Frontal cortex (tissue), 4 donors: ENCODE results near the gene POC5. TPM values are rescaled to one million over a fixed set of nuclear protein-coding genes. Genes with fewer than 3 reads are reported as not detected.
"Not testable (repeated sequence)": the region's sequence is repeated elsewhere in the genome, so short reads cannot be mapped to it uniquely, and the experiment has no call there.

Experiments used
- DNase-seq, 2 donors: peaks; one replicate each; pipeline ENCODE4 v3.0.0; 2012; ENCODE audit warnings: low spot score in 2 of 2
- FAIRE-seq: peaks from 2 replicates; lab custom pipeline; 2012; peaks lifted over from hg19 to GRCh38; lab: Jason Lieb, UNC
- total RNA-seq: library from RNA; depleted of rRNA; stranded (reverse); fragments of >200 nt; gene quantifications from one replicate; pipeline ENCODE4 v1.2.3, GENCODE V29; 2014
- donor health status: control.
- donor health status: control.
- donor health status: control.

POC5 gene
- total RNA-seq, 1 donor from 2014 or later = 13.0 TPM

DNA sequence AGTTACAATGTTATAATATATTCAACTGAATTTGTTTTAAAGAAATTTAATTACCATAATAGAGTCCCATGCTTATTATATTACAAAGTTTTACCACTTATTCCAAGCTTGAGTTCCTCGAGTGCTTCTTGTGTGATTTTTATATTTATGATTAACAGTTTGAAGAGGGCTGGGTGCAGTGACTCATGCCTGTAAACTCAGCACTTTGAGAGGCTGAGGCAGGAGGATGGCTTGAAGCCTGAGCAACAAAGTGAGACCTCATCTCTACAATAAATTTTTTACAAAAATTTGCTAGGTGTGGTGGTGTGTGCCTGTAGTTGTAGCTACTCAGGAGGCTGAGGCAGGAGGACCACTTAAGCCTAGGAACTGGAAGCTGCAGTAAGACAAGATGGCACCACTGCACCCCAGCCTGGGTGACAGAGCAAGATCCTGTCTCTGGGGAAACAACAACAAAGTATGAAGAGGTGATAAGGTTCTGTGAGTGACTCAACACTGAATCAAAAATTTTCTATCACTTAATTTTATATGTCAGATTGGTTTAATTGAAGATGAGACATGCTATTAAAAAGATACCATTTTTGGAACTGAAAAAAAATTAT, 9.2 kb downstream of the POC5 start:
- FAIRE-seq = no peak
- no peak for DNase-seq

DNA sequence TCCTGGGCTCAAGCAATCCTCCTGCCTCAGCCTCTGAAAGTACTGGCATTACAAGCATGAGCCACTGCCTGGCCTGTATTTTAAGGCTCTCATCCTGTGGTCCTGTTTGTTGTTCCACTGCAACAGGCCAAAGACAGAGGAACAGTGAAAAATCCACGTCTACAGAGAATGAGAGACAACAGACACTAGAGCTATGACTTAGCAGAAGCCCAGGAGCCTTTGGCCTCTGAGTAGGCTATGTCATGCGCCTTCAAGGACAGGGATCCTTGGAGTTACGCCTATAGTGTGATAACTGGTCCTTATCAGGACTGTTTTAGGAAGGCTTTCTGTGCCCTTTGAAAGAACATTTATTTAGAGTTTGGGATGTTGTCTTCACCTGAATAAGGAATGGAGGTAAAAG, 10.5 kb downstream of the POC5 start:
- no peak for FAIRE-seq

DNA sequence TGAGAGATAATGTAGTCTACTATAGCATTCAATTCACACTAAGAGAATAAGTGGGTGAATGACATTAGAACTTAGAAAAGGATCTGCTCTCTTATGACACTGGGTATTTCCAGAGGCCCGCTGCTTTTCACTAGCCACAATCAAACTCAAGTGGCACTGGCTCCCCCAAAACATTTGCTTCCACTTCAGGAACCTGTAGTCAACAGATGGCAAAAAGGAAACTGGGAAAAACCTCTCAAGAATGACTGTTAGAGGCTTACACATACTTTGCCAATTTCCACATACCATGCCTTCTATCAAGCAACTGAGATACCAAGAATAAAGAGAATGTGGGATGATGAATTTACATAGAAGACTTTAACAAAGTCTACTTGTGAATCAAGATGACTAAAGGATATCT, 11.2 kb downstream of the POC5 start:
- DNase-seq (peak in 1 of 2 donors; percentile 5), FAIRE-seq (no peak)

More for the DNA sequence above, 10.5 kb downstream of the POC5 start:
- DNase-seq = no peak

DNA sequence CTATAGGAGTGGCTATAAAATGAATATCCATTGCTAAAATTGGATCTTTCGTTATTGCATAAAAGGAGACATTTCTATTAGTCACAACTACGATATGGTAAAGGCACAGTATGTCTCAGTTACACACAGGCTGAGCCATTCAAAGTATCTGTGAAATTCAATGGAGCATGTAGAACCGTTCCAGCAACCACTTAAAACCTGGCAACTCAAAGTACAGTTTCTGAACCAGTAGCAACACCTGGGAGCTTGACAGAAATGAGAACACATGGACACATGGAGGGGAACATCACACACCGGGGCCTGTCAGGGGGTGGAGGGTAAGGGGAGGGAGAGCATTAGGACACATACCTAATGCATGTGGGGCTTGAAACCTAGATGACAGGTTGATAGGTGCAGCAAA, 15.4 kb downstream of the POC5 start:
- DNase-seq = no peak
- no peak for FAIRE-seq

DNA sequence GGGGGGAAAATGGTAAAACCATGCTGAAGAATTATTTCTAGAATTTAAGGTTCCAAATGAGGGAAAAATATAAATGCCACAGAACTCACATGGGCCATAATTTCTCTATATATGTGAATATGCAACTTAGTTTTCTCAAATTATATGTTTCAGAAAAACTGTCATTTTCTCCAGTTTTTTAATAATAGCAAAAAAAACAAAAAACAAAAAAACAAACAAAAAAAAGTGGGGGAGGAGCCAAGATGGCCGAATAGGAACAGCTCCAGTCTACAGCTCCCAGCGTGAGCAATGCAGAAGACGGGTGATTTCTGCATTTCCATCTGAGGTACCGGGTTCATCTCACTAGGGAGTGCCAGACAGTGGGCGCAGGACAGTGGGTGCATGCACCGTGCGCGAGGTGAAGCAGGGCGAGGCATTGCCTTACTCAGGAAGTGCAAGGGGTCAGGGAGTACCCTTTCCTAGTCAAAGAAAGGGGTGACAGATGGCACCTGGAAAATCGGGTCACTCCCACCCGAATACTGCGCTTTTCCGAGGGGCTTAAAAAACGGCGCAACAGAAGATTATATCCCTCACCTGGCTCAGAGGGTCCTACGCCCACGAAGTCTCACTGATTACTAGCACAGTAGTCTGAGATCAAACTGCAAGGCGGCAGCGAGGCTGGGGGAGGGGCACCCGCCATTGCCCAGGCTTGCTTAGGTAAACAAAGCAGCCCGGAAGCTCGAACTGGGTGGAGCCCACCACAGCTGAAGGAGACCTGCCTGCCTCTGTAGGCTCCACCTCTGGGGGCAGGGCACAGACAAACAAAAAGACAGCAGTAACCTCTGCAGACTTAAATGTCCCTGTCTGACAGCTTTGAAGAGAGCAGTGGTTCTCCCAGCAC, 21.5 kb downstream of the POC5 start:
- not testable (repeated sequence) for FAIRE-seq, DNase-seq

DNA sequence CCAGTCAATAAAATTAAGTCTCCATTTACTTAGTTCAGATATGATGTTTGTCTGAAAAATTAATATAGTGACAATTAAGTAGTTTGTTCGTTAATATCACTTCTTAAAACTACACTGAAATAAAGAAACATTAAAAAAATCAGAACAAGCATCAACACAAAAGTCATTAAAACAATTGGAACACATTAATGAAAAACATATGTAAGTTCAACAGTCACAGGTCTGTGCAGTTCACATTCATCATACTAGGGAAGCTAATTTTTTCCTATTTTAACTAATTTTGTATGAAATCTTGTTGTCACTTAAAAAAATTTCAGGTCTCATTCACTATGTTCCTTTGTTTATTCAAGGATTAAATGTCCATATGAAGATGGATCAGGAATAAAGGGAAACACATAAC, 22.5 kb downstream of the POC5 start:
- no peak for FAIRE-seq
- DNase-seq = no peak

DNA sequence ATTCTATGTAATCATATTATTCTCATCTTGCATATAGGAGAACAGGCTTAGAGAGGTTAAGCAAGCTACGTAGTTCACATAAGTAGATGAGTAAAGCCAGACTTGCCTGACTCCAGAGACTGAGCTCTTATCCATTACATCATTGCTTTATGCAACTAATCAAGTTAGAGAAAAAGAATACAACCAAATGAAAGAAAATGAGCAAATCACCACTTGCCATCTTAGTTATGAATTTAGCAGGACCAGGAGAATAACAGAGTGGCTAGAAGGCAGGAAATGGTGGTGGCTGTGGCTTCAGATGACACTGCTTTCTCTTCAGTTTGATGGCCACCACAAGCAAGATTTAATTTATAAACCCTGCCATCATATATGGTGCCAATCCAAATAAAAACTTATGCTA, 26.6 kb downstream of the POC5 start:
- FAIRE-seq (no peak), DNase-seq (no peak)

DNA sequence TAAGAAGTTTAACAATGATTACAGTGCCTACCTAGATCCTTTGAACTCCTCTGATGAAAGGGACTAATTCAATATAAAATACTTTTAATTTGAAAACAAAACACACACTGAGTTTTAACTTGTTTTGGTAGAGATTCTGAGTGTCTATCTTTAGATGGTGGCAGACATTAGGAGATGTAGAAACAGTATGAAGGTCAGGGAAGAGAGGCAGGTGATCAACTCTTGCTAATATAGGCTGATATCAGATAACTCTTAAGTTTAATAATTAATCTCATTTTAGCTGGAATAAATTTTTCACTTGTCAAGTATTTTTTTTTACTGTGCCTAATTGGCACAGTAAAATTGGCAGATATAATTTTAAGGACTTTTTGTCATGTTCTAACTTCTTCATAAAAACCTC, 30.8 kb downstream of the POC5 start:
- no peak for DNase-seq
- FAIRE-seq = no peak

DNA sequence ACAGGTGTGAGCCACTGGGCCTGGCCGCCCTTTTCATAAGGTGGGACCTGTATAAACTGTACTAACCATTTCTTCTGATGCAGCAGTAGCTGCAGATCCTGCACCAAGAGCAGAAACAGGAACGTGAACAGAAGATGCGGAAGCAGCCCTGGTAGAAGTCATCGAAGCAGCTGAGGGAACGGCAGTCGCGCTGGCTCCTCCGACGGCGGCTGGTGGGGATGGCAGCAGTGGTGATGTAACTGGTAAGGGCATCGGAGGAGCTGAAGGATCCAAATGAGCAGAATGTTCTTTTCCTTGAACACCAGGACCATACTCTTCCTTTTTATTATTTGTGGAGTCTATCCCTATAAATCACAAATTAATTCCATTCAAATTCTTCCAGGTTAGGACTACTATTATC, 32.1 kb downstream of the POC5 start:
- FAIRE-seq = no peak

DNA sequence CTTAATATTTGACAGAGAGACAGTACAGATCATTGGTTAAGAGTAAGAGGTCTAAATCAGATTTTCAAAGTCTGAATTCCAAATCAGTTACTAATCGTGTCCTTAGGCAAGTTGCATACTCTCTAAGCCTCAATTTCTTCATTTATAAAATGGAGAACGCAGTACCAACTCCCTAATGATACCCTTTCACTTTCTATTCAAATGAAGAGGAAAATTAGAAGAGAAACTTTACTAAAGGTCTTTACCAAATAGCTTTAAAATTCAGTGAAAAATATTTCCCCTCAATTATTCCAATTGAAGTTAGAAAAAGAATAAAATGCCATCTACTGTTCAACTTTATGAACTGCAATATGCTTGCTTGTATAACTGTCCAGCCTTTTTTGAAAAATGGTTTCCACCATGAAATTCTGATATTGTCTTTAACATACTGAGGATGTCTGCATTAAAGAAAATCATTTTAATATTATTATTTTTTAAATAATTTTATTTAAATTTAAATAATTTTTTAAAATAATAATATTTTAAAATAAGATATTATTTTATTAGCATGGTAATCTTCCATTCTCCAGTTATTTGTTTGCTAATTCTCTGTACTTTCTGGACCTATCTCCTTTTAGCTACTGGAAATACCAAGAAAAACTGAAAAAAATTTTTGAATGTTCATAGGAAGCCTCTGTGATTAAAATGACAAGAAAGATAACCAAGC, 36.0 kb downstream of the POC5 start:
- peak; percentile 99 for FAIRE-seq
- peak; percentile 10 to 19 for DNase-seq

More for the DNA sequence above, 32.1 kb downstream of the POC5 start:
- DNase-seq = no peak

DNA sequence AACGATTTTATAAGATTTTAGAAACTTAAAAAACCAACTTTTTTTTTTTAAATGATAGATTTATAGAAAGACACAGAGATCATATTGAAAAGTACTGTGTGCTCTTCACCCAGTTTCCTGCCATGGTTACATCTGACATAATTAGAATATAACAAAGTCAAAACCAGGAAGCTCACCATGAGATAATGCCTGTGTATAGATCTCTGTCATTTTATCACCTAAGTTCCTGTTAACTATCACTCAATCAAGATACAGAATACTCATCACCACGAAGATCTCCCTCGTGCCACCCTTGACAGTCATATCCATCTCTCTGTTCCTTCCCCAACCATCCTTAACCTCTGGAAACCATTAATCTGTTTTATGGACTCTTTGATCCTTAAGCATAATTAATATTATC, 39.1 kb downstream of the POC5 start:
- DNase-seq = no peak
- no peak for FAIRE-seq

DNA sequence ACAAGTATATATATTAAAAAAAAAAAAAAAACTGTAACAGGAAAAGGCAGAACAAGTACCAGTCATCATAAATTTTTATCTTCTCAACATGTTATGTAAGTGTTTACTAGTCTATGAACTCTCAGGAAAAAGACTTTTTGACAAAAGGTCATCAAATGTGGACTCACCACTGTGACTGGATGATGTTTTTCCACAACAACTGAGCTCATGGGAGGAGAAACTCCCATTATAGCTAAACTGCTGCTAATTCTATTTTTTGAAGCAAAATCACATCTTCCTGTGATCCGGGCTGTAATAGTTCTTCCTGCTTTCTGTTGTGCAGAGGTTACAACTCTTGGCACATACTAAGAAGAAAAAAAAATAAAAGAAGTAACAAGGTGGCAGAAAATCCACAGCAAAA, 39.6 kb downstream of the POC5 start:
- DNase-seq = no peak
- no peak for FAIRE-seq

DNA sequence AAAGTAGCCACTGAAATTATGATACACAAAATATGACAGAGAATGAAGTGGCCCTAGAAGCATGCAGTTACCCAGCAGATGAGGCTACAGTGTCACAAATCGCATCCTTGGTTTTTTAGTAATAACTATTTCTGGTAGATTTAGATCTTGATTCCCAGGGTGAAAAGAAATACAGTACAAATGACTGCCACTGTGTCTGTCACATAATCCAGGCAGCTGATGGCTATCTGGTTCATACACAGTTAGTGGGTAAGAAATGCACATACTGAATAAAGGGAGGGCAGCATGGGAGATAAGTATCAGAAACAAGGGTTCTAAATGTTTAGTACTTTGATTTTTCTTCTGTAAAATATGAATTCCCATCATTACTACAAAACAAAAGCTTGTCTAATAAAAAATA, 41.5 kb downstream of the POC5 start:
- FAIRE-seq (no peak), DNase-seq (no peak)

DNA sequence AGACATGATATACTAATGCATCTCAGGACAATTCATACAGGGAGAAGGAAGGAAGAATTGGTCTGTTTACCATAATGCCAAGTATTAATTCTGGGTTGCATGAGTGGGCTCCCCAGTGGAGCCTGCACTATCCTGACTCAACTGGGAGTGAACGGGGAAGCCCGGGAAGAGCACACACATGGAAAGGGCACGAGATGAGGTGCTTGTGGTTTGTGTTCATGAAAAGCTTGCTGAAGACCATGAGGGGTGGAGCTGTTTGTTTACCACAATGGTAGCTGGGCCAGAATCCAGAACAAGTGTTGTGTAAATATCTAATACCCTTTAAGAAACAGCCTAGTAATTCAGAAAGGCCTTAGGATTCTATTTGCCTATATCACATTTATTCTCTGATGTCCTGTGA, 44.6 kb downstream of the POC5 start:
- DNase-seq = no peak
- FAIRE-seq = no peak

DNA sequence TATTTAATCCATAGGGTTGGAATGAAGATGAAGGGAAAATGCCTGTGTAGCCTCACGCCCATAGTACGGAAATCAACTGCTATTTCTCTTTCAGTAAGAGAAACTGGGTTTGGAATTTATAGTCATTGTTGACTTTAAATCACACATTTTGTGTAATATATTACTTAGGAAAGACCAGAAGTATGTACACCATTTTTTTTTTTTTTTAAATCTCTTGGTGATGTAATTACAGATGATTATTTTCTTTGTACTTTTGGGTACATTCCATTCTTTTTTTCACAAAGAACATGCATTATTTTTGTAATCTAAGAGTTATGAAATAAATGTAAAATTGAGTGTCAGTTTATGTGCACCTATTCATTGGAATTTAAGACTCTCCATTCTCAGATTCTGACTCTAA, 45.7 kb downstream of the POC5 start:
- FAIRE-seq (no peak), DNase-seq (no peak)

DNA sequence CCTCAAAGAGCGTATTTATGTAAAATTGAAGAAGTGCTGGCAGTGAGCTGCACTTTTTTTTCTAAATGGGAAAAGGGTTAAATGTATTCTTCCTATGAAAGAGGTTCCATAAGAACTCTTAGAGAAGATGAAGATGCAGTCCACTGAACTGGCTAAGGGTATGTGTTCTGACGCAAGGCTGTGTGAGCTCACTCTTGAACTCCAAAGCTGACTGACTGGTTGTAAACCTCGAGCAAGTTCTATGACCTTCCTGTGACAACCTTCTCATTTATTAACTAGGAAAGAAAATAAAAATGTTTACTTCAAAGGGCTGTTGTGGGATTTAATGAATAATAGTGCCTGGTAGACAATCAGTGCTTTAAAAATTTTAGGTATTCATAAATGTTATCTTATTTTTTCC, 46.7 kb downstream of the POC5 start:
- no peak for DNase-seq
- no peak for FAIRE-seq

DNA sequence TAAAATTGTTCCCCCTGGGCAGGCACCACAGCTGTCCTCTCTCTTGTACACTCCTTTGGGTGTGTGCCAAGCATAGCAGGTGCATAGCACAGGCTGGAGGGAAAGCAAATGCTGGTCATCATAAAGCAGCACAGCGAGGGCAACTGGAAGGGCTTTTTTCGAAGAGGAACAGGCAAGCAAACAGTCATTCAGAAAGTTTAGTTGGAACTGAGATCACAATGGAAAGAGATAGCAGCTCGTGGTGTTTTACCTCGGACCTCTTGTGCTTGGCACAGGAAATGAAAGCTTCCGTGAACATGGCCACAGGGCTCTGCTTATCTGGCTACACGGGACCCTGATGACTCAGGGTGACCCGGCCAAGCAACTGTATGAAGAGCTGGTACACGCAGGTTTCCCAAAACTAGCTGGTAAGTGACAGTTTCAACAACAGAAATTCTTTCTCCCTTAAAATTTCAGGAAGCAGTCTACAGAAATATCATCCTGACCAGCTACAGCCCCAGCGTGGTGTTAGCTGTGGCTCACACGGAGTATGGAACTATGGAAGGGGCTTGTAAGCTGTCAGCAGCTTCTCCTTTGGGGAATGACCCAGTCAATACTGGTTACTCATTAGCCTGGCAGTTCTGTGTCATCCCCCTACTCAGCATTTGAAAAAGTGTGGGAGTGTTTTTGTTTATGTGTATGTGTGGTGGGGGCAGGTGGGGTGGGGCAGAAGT, 48.1 kb downstream of the POC5 start:
- DNase-seq (no peak), FAIRE-seq (no peak)

DNA sequence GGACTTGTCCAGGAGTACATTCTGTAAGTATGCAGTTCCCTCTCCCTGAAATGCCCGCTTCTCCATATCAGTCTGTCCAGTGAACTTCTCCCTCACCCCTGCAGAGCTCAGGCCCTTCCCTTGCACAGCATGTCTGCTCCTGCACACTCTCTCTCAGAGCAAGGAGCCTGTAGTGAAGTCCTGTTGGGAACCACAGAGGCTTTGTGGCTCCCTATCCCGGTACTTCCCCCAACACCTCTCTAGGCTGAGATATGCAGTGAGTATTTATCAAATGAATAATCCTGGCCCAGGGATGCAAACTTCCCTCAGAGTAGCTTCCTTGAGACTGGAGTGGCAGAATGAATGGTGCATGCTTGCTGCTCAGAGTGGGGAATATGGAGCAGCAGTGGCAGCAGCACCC, 48.8 kb downstream of the POC5 start:
- no peak for DNase-seq
- no peak for FAIRE-seq

DNA sequence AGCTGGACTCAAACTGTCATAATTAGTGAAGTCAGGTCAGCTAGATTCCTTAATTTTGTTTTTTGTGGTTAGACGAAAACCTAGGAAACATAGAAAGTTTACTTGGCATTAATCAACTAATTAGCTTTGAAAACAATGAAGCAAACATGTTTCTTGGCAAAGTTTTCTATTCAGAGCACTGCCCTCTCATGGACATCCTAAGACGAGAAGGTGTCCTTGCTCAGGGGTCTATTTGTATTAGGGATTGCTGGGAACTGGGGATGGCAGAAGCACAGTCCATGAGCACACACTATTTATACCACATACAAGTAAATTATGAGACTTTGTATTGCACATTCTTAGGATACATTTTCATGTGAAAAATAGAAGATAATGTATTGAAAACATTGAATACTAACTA, 49.7 kb downstream of the POC5 start:
- DNase-seq (no peak), FAIRE-seq (peak; percentile 23)

DNA sequence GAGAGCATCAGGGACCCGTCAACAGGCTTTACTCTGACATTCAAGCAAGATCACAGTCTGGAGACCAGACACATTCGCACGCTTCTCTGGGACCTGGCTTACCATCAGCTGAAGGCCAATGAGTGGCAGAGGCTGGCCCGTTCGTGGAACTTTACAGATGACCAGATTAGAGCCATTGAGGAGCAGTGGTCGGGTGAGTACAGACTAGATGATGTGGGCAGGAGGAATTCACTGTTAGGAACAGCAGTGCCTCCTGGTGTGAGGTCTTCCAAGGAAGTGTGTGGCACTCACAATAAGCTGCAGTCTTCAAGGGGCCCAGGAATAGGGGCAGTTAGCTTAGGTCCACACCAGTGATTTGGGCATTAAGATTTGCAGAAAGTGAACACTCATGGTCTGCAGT, 50.4 kb downstream of the POC5 start:
- FAIRE-seq (no peak), DNase-seq (no peak)
